Loucy (cell line): ENCODE data around the gene APOL4.
"Not testable (repeated sequence)": the region's sequence is repeated elsewhere in the genome, so short reads cannot be mapped to it uniquely, and the experiment has no call there.

Experiments
- H2AFZ ChIP-seq: fragments of 200-600 bp; sonication (generic); 2 replicates; pipeline ENCODE4 v1.6.0; 2016; ENCODE audit warnings: antibody characterized with exemption, mild to moderate bottlenecking, low read length, moderate library complexity
- H3F3A ChIP-seq: fragments of 200-600 bp; 2 replicates; pipeline ENCODE4 v1.6.0; 2016; ENCODE audit warnings: antibody characterized with exemption, low read depth, mild to moderate bottlenecking
- H3K27me3 ChIP-seq: fragments of 200-600 bp; sonication (generic); 2 replicates; pipeline ENCODE4 v1.6.1; 2014; ENCODE audit warnings: low read length, mild to moderate bottlenecking; ENCODE audit not compliant: insufficient read depth, poor library complexity, severe bottlenecking
- H3K36me3 ChIP-seq: fragments of 200-600 bp; sonication (generic); 2 replicates; pipeline ENCODE4 v1.6.1; 2016; ENCODE audit warnings: low read length; ENCODE audit not compliant: insufficient read depth
- H3K4me1 ChIP-seq: fragments of 200-600 bp; sonication (generic); 2 replicates; pipeline ENCODE4 v1.5.1; 2014; ENCODE audit warnings: low read length, mild to moderate bottlenecking; ENCODE audit not compliant: insufficient read depth, poor library complexity, severe bottlenecking
- H3K4me2 ChIP-seq: fragments of 200-600 bp; sonication (generic); 2 replicates; pipeline ENCODE4 v1.6.0; 2014; ENCODE audit warnings: antibody characterized with exemption, low read length, low read depth, mild to moderate bottlenecking; ENCODE audit not compliant: poor library complexity, severe bottlenecking
- H3K4me3 ChIP-seq: fragments of 200-600 bp; sonication (generic); 2 replicates; pipeline ENCODE4 v1.5.1; 2014; ENCODE audit warnings: low read length, mild to moderate bottlenecking, mixed read lengths; ENCODE audit not compliant: poor library complexity, severe bottlenecking
- H3K79me2 ChIP-seq: fragments of 200-600 bp; sonication (generic); 2 replicates; pipeline ENCODE4 v1.6.1; 2014; ENCODE audit warnings: low read length; ENCODE audit not compliant: insufficient read depth
- H3K9ac ChIP-seq: fragments of 200-600 bp; sonication (generic); 2 replicates; pipeline ENCODE4 v1.6.0; 2014; ENCODE audit warnings: mild to moderate bottlenecking, low read depth, low read length, moderate library complexity; ENCODE audit not compliant: poor library complexity, severe bottlenecking
- H3K9me2 ChIP-seq: fragments of 200-600 bp; sonication (generic); replicated peaks from 2 replicates; pipeline ENCODE4 v1.6.1; 2016; ENCODE audit warnings: low read depth, low read length, mixed read lengths
- H3K9me3 ChIP-seq: fragments of 200-600 bp; sonication (generic); 2 replicates; pipeline ENCODE4 v1.6.1; 2014; ENCODE audit warnings: mild to moderate bottlenecking, antibody characterized with exemption, low read length, low read depth; ENCODE audit not compliant: insufficient read depth
- H4K20me1 ChIP-seq: fragments of 200-600 bp; sonication (generic); 2 replicates; pipeline ENCODE4 v1.6.0; 2014; ENCODE audit warnings: antibody characterized with exemption, low read length, mild to moderate bottlenecking; ENCODE audit not compliant: insufficient read depth, poor library complexity, severe bottlenecking
- EZH2phosphoT487 ChIP-seq: fragments of 200-600 bp; IDR thresholded peaks from 2 replicates; pipeline ENCODE4 v1.6.1; 2018; ENCODE audit warnings: antibody characterized with exemption, mild to moderate bottlenecking, moderate library complexity, borderline replicate concordance
- TF ChIP-seq, protein P1 (sequence below): fragments of 200-600 bp; sonication (generic); conservative IDR thresholded peaks from 2 replicates; pipeline ENCODE4 v1.5.1; 2014; ENCODE audit warnings: mild to moderate bottlenecking, antibody characterized with exemption, low read length

The APOL4 gene, protein sequence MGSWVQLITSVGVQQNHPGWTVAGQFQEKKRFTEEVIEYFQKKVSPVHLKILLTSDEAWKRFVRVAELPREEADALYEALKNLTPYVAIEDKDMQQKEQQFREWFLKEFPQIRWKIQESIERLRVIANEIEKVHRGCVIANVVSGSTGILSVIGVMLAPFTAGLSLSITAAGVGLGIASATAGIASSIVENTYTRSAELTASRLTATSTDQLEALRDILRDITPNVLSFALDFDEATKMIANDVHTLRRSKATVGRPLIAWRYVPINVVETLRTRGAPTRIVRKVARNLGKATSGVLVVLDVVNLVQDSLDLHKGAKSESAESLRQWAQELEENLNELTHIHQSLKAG

DNA sequence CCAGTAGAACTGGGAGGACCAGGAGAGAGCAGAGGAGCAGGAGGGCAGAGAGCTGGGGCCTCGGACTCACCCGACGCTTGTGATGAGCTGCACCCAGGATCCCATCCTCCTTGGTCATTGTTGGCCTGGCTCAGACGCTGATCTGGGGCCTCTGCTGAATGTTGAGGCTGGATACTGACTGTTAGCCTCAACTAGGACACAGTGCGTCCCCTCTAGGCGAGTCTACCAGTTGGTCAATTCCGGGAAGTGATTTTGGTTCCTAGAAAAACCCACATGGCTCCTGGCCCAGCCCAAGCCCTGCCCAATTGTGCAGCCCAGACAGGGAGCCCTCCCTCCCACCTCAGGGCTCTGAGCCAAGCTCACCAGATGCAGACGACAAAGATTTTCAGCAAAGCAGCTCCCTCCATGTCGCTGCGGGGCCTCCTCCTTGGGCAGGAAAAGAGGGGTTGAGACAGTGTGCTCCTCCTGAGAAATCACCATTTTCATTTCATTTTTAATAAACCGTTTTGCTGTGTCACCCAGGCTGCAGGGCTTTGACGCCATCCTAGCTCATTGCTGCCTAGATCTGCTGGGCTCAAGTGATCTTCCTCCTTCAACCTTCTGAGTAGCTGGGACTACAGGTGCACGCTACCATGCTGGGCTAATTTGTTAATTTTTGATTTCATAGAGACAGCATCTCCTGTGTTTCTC, at the start of gene APOL4:
Gene APOL4, minus strand, starts transcription at position 180 of the 690 bp plus-strand sequence. Its CDS starts 75 bp downstream, at position 105.
- Histone ChIP-seq H3K4me1 (peaks cover 12% of the 10 kb centered on the region), H3K36me3 (no peaks in the 10 kb centered on the region), H3K4me2 (no peak within 1 kb of the TSS), H3K79me2 (no peaks in the 10 kb centered on the region), H3K9ac (no peak within 1 kb of the TSS), H4K20me1 (no peaks in the 10 kb centered on the region), H3K4me3 (no peak within 1 kb of the TSS), H2AFZ (no peak within 1 kb of the TSS; the same call in 1 of the 2 replicates), H3K9me2 (no peaks in the 10 kb centered on the region), H3F3A (no peaks in the 10 kb centered on the region), H3K9me3 (no peaks in the 10 kb centered on the region), H3K27me3 (no peaks in the 10 kb centered on the region)
- TF ChIP-seq, protein P1, sequence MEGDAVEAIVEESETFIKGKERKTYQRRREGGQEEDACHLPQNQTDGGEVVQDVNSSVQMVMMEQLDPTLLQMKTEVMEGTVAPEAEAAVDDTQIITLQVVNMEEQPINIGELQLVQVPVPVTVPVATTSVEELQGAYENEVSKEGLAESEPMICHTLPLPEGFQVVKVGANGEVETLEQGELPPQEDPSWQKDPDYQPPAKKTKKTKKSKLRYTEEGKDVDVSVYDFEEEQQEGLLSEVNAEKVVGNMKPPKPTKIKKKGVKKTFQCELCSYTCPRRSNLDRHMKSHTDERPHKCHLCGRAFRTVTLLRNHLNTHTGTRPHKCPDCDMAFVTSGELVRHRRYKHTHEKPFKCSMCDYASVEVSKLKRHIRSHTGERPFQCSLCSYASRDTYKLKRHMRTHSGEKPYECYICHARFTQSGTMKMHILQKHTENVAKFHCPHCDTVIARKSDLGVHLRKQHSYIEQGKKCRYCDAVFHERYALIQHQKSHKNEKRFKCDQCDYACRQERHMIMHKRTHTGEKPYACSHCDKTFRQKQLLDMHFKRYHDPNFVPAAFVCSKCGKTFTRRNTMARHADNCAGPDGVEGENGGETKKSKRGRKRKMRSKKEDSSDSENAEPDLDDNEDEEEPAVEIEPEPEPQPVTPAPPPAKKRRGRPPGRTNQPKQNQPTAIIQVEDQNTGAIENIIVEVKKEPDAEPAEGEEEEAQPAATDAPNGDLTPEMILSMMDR, result no peak
- no peak for TF ChIP-seq EZH2phosphoT487

DNA sequence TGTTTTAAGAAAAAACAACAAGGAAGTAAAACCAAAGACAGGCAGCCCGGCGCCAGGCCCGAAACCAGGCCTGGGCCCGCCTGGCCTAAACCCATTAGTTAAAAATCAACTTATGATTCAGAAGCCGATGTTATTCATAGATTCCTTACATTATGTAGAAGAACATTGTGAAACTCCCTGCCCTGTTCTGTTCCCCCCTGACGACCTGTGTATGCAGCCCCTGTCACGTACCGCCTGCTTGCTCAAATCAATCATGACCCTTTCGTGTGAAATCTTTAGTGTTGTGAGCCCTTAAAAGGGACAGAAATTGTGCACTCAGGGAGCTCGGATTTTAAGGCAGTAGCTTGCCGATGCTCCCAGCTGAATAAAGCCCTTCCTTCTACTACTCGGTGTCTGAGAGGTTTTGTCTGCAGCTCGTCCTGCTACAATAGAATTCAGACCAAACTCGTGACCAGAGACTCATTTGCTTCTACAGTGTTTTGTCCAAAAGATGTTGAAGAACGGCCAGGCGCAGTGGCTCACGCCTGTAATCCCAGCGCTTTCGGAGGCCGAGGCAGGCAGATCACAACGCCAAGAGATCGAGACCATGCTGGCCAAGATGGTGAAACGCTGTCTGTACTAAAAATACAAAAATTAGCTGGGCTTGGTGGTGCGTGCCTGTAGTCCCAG, 48.8 kb upstream of the APOL4 start:
- H3K4me2 ChIP-seq, result not testable (repeated sequence)

DNA sequence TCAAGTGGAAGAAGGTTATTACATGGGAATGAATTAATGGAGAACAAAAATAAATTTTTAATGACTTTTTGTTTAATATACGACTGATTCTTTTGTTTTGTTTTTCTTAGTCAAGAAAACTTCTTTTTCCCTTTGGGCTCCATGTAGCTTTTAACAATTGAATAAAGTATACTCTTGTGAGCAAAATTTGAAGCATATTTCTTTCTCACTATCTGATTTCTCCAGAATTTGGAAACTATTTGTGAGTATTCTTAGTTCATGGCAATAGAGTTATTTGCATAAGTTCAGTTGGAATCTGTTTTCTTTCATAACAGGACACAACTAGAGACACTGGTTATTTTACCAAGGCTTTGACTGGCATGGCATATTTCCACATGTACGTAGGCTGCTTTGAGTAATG, 47.6 kb upstream of the APOL4 start:
- Histone ChIP-seq H3K9me2 (no peaks in the 10 kb centered on the region), H3K9me3 (no peaks in the 10 kb centered on the region), H3F3A (no peaks in the 10 kb centered on the region), H3K4me2 (no peak overlapping the region), H3K36me3 (no peaks in the 10 kb centered on the region), H3K27me3 (no peaks in the 10 kb centered on the region), H3K9ac (no peak overlapping the region), H3K4me3 (no peak overlapping the region), H2AFZ (no peak overlapping the region), H3K4me1 (peaks cover 7% of the 10 kb centered on the region), H3K79me2 (no peaks in the 10 kb centered on the region), H4K20me1 (no peaks in the 10 kb centered on the region)
- TF ChIP-seq, protein P1, result no peak
- no peak for TF ChIP-seq EZH2phosphoT487

More for the DNA sequence above, 48.8 kb upstream of the APOL4 start:
- not testable (repeated sequence) for H3K4me3 ChIP-seq, H4K20me1 ChIP-seq, H3K4me1 ChIP-seq, H3K9me2 ChIP-seq, H3K9ac ChIP-seq, H2AFZ ChIP-seq, H3K36me3 ChIP-seq, H3K9me3 ChIP-seq, H3F3A ChIP-seq, H3K27me3 ChIP-seq, H3K79me2 ChIP-seq
